H9 (cell line): ENCODE results near the gene ADAMTS17. TPM values are rescaled to one million over a fixed set of nuclear protein-coding genes. Genes with fewer than 3 reads are reported as not detected.

Source experiments
- DNase-seq: peaks from one replicate; pipeline ENCODE4 v3.0.0-alpha.2; 2017
- H2AFZ ChIP-seq: one replicate; pipeline ENCODE4 v1.6.1; 2013; ENCODE audit warnings: mild to moderate bottlenecking, low read length, control low read depth, moderate library complexity
- H2AK5ac ChIP-seq: 2 replicates; pipeline ENCODE4 v1.6.1; 2013; ENCODE audit warnings: low read length, control low read depth, mixed read lengths; ENCODE audit not compliant: insufficient read length
- H2BK120ac ChIP-seq: one replicate; pipeline ENCODE4 v1.6.1; 2013; ENCODE audit warnings: low read depth, mild to moderate bottlenecking, low read length, control low read depth, inconsistent platforms; ENCODE audit not compliant: poor library complexity, severe bottlenecking
- H2BK12ac ChIP-seq: 2 replicates; pipeline ENCODE4 v1.6.1; 2013; ENCODE audit warnings: low read length, control low read depth, mixed read lengths, low read depth; ENCODE audit not compliant: insufficient read length
- H2BK15ac ChIP-seq: 2 replicates; pipeline ENCODE4 v1.6.1; 2013; ENCODE audit warnings: low read depth, low read length, control low read depth
- H2BK20ac ChIP-seq: one replicate; pipeline ENCODE4 v1.6.1; 2013; ENCODE audit warnings: low read depth, mild to moderate bottlenecking, low read length, control low read depth, inconsistent platforms; ENCODE audit not compliant: poor library complexity, severe bottlenecking
- H2BK5ac ChIP-seq: 2 replicates; pipeline ENCODE4 v1.6.1; 2013; ENCODE audit warnings: low read length, control low read depth, mixed read lengths; ENCODE audit not compliant: insufficient read length
- H3K14ac ChIP-seq: 2 replicates; pipeline ENCODE4 v1.6.1; 2013; ENCODE audit warnings: low read length, control low read depth; ENCODE audit not compliant: insufficient read depth
- H3K18ac ChIP-seq: 2 replicates; pipeline ENCODE4 v1.6.1; 2013; ENCODE audit warnings: low read depth, mild to moderate bottlenecking, mixed read lengths, low read length, control low read depth; ENCODE audit not compliant: insufficient read length
- H3K23ac ChIP-seq: 2 replicates; pipeline ENCODE4 v1.6.1; 2013; ENCODE audit warnings: low read length, control low read depth, mixed read lengths, low read depth; ENCODE audit not compliant: insufficient read length
- H3K23me2 ChIP-seq: 2 replicates; pipeline ENCODE4 v1.6.1; 2013; ENCODE audit warnings: low read depth, mild to moderate bottlenecking, mixed read lengths, low read length, control low read depth; ENCODE audit not compliant: insufficient read length, poor library complexity, severe bottlenecking
- H3K27ac ChIP-seq: 2 replicates; pipeline ENCODE4 v1.5.1; 2013; ENCODE audit warnings: low read length, control low read depth, mixed read lengths, low read depth; ENCODE audit not compliant: insufficient read length
- H3K27me3 ChIP-seq: 2 replicates; pipeline ENCODE4 v1.6.1; 2013; ENCODE audit warnings: low read length, control low read depth, inconsistent platforms; ENCODE audit not compliant: insufficient read depth
- H3K4ac ChIP-seq: 2 replicates; pipeline ENCODE4 v1.6.1; 2013; ENCODE audit warnings: low read depth, mild to moderate bottlenecking, control low read depth, inconsistent platforms, low read length, moderate library complexity
- H3K4me1 ChIP-seq: 2 replicates; pipeline ENCODE4 v1.6.1; 2013; ENCODE audit warnings: low read length, control low read depth, inconsistent platforms; ENCODE audit not compliant: insufficient read depth
- H3K4me2 ChIP-seq: 2 replicates; pipeline ENCODE4 v1.6.1; 2013; ENCODE audit warnings: low read length, control low read depth, mixed read lengths; ENCODE audit not compliant: insufficient read length, insufficient read depth
- H3K56ac ChIP-seq: 2 replicates; pipeline ENCODE4 v1.6.1; 2013; ENCODE audit warnings: low read depth, mild to moderate bottlenecking, mixed read lengths, low read length, control low read depth; ENCODE audit not compliant: insufficient read length
- H3K79me1 ChIP-seq: 2 replicates; pipeline ENCODE4 v1.6.1; 2013; ENCODE audit warnings: low read depth, mild to moderate bottlenecking, moderate library complexity, low read length, control low read depth, inconsistent platforms; ENCODE audit not compliant: insufficient read depth, poor library complexity, severe bottlenecking
- H3K79me2 ChIP-seq: 2 replicates; pipeline ENCODE4 v1.6.1; 2013; ENCODE audit warnings: low read length, control low read depth, inconsistent platforms; ENCODE audit not compliant: insufficient read depth
- H3K9ac ChIP-seq: 2 replicates; pipeline ENCODE4 v1.6.1; 2013; ENCODE audit warnings: low read length, control low read depth, mixed read lengths; ENCODE audit not compliant: insufficient read length; ENCODE audit errors: extremely low read depth
- H3K9me3 ChIP-seq: one replicate; pipeline ENCODE4 v1.6.1; 2013; ENCODE audit warnings: low read depth, low read length, inconsistent platforms; ENCODE audit not compliant: control insufficient read depth
- H3T11ph ChIP-seq: one replicate; pipeline ENCODE4 v1.6.1; 2013; ENCODE audit warnings: mild to moderate bottlenecking, low read length, control low read depth, inconsistent platforms
- H4K20me1 ChIP-seq: one replicate; pipeline ENCODE4 v1.6.1; 2013; ENCODE audit not compliant: control insufficient read depth, insufficient read length, insufficient read depth
- H4K5ac ChIP-seq: 2 replicates; pipeline ENCODE4 v1.6.1; 2013; ENCODE audit warnings: low read depth, mild to moderate bottlenecking, mixed read lengths, low read length, control low read depth; ENCODE audit not compliant: insufficient read length
- H4K8ac ChIP-seq: replicated peaks from 2 replicates; pipeline ENCODE4 v1.6.1; 2013; ENCODE audit warnings: low read length, control low read depth, mixed read lengths, low read depth; ENCODE audit not compliant: insufficient read length
- H4K91ac ChIP-seq: 2 replicates; pipeline ENCODE4 v1.6.1; 2013; ENCODE audit warnings: low read depth, mild to moderate bottlenecking, moderate library complexity, mixed read lengths, low read length, control low read depth; ENCODE audit not compliant: insufficient read length
- H3K27ac Mint-ChIP-seq, 3 experiments: 2 replicates in 2 of 3; 3 replicates in 1 of 3; pipeline ENCODE4 v1.8.0; 2020 to 2021; ENCODE audit warnings: mixed read lengths in 3 of 3, mild to moderate bottlenecking in 1 of 3, moderate library complexity in 1 of 3
- H3K27me3 Mint-ChIP-seq: 2 replicates; pipeline ENCODE4 v1.8.0; 2021; ENCODE audit warnings: low read depth, mild to moderate bottlenecking, moderate library complexity, mixed read lengths
- H3K36me3 Mint-ChIP-seq, 3 experiments: 2 replicates in 2 of 3; 3 replicates in 1 of 3; pipeline ENCODE4 v1.8.0; 2020 to 2021; ENCODE audit warnings: low read depth in 3 of 3, mixed read lengths in 3 of 3; ENCODE audit not compliant: insufficient read depth in 1 of 3
- H3K4me1 Mint-ChIP-seq, 2 experiments: 2 replicates each; pipeline ENCODE4 v1.8.0; 2020; ENCODE audit warnings: mixed read lengths in 2 of 2
- H3K4me3 Mint-ChIP-seq, 2 experiments: 2 replicates in 1 of 2; 3 replicates in 1 of 2; pipeline ENCODE4 v1.8.0; 2020 to 2021; ENCODE audit warnings: mild to moderate bottlenecking in 2 of 2, mixed read lengths in 2 of 2, moderate library complexity in 1 of 2
- H3K9me3 Mint-ChIP-seq, 2 experiments: 2 replicates in 1 of 2; 3 replicates in 1 of 2; pipeline ENCODE4 v1.8.0; 2020; ENCODE audit warnings: mild to moderate bottlenecking in 2 of 2, mixed read lengths in 2 of 2, moderate library complexity in 1 of 2
- WGBS: extraction: QIAGEN DNeasy Blood & Tissue Kit; methylation state at CpG from one replicate; pipeline ENCODE4 v1.1.7; 2013; ENCODE audit warnings: missing lambda C conversion rate, low lambda C conversion rate, mixed read lengths; ENCODE audit not compliant: insufficient read length; ENCODE audit errors: extremely low coverage; 5-methylcytosine and 5-hydroxymethylcytosine counted together
- total RNA-seq: library from RNA; stranded (reverse); gene quantifications from 2 replicates; pipeline ENCODE4 v1.2.1, GENCODE V29; 2021
- TF ChIP-seq, protein P1 (sequence below): fragments of 200-600 bp; sonication (generic); conservative IDR thresholded peaks from 3 replicates; pipeline ENCODE4 v1.8.0; 2021; ENCODE audit warnings: antibody characterized with exemption, mild to moderate bottlenecking

Gene ADAMTS17
- total RNA-seq, 1 experiment from 2014 or later = 2.9 TPM

DNA sequence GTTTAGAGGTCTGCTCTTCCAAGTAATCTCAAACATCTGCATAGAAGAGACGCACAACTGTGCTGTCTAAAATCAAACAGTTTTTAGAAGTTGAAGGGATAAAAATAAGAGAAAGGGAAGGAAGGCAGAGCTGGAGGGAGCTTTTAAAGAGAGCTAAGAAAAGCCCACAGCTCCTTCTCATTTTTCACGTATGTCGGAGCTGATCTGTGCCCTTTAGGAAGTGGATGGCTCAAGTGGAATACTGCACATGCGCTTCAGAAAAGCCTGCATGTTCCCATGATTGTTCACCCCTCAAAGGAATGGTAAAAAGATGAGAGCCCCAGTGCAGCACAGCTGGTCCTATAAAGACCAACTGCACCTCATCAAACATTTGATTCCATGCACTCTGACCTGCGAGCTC lies 207.2 kb downstream of the ADAMTS17 start:
- Histone ChIP-seq H3K9ac (no peak overlapping the region), H3K14ac (no peak overlapping the region), H3K79me1 (no peaks in the 10 kb centered on the region), H4K20me1 (no peaks in the 10 kb centered on the region), H3K18ac (no peak overlapping the region), H2BK5ac (no peak overlapping the region), H2BK12ac (no peak overlapping the region), H3T11ph (no peak overlapping the region), H3K23ac (no peak overlapping the region), H4K5ac (no peak overlapping the region), H2BK15ac (no peak overlapping the region), H4K8ac (no peak overlapping the region), H3K27ac (no peak overlapping the region), H3K79me2 (no peaks in the 10 kb centered on the region), H3K23me2 (no peaks in the 10 kb centered on the region), H2AFZ (no peak overlapping the region), H2BK20ac (peak overlapping the region; percentile 15), H3K4me2 (no peak overlapping the region), H3K56ac (no peak overlapping the region), H3K4me1 (no peaks in the 10 kb centered on the region), H2AK5ac (no peak overlapping the region), H3K4ac (no peak overlapping the region), H3K27me3 (no peaks in the 10 kb centered on the region), H2BK120ac (no peak overlapping the region), H4K91ac (no peak overlapping the region), H3K9me3 (no peaks in the 10 kb centered on the region)
- no peak overlapping the region for H3K4me3 Mint-ChIP-seq
- H3K36me3 Mint-ChIP-seq = 0 out of 7 replicates have a peak, but pooled peaks cover 0 to 3% (median 0%) of the 10 kb centered on the region in 3 experiments
- no peak for DNase-seq
- no peaks in the 10 kb centered on the region for H3K9me3 Mint-ChIP-seq
- 0 out of 4 replicates have a peak, but pooled peaks cover 0 to 2% of the 10 kb centered on the region in 2 experiments for H3K4me1 Mint-ChIP-seq
- no CpG with 5 or more reads among the region's 5 CpGs for WGBS
- no peak overlapping the region for H3K27ac Mint-ChIP-seq
- TF ChIP-seq, protein P1, sequence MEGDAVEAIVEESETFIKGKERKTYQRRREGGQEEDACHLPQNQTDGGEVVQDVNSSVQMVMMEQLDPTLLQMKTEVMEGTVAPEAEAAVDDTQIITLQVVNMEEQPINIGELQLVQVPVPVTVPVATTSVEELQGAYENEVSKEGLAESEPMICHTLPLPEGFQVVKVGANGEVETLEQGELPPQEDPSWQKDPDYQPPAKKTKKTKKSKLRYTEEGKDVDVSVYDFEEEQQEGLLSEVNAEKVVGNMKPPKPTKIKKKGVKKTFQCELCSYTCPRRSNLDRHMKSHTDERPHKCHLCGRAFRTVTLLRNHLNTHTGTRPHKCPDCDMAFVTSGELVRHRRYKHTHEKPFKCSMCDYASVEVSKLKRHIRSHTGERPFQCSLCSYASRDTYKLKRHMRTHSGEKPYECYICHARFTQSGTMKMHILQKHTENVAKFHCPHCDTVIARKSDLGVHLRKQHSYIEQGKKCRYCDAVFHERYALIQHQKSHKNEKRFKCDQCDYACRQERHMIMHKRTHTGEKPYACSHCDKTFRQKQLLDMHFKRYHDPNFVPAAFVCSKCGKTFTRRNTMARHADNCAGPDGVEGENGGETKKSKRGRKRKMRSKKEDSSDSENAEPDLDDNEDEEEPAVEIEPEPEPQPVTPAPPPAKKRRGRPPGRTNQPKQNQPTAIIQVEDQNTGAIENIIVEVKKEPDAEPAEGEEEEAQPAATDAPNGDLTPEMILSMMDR = no peak
- peaks cover 11% of the 10 kb centered on the region for H3K27me3 Mint-ChIP-seq
